Esophagus squamous epithelium (tissue), 4 donors: ENCODE measurements around the gene PTPRD.

Experiments
- CTCF ChIP-seq, 6 experiments: fragments of 450-650 bp in 4 of 6; fragments of 200-600 bp in 2 of 6; sonication (generic) in 2 of 6; IDR thresholded peaks; one replicate each; pipeline ENCODE4 v1.5.1; 2016 to 2019; ENCODE audit warnings: antibody characterized with exemption in 6 of 6, mild to moderate bottlenecking in 4 of 6, moderate library complexity in 4 of 6
- POLR2A ChIP-seq, 4 donors: fragments of 450-650 bp; IDR thresholded peaks; one replicate each; pipeline ENCODE4 v1.6.1; 2017; ENCODE audit warnings: antibody characterized with exemption in 4 of 4, mild to moderate bottlenecking in 4 of 4, moderate library complexity in 3 of 4

DNA sequence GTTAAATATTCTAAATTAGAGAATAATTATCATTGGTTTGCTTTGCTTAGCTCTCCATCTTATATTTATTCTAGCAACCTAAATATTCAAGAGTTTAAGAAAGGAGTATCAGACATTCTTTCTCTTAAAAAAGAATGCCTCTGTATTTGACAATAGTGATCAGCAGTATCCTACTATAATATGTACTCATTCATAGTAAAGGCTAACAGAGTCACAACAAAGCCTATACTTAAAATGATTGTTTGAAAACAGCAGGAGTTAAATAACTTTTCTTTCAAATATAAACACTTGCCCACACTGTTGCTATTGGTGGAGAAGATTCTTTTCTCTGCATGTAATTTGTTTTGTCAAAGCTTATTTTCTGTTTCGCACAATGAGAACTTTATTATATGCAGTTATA is 178.4 kb downstream of the PTPRD start:
- TF ChIP-seq CTCF (IDR thresholded peaks at IDR 0.05) (no peak), POLR2A (IDR thresholded peaks at IDR 0.05) (no peak)
